Effector CD8-positive, alpha-beta T cell (primary cell): ENCODE results near the gene EFCAB5.
A peak's percentile ranks its signal among the peaks of the same experiment; 100 is the strongest.
"Not testable (repeated sequence)": the region's sequence is repeated elsewhere in the genome, so short reads cannot be mapped to it uniquely, and the experiment has no call there.

ENCODE experiments used
- DNase-seq: peaks from one replicate; lab custom pipeline; 2025; lab: John Stamatoyannopoulos, UW

Gene EFCAB5

GRCh38 chr17:30095507-30096244, 154.2 kb downstream of the EFCAB5 start:
- no peak for DNase-seq

GRCh38 chr17:30101686-30102390, 160.4 kb downstream of the EFCAB5 start:
- no peak for DNase-seq

- DNase-seq, result no peak
These were observed 162.5 kb downstream of the EFCAB5 start for GRCh38 chr17:30103921-30104320.

GRCh38 chr17:30104575-30105339, 163.3 kb downstream of the EFCAB5 start:
- peak; percentile 51 for DNase-seq

GRCh38 chr17:30112794-30113193, 171.4 kb downstream of the EFCAB5 start:
- DNase-seq, result no peak

- DNase-seq, result no peak
These were observed 171.8 kb downstream of the EFCAB5 start for GRCh38 chr17:30113213-30113612.

- DNase-seq, result no peak
These were observed 174.9 kb downstream of the EFCAB5 start for GRCh38 chr17:30116345-30116660.

- peak; percentile 82 for DNase-seq
These were observed 175.5 kb downstream of the EFCAB5 start, which contains the start of gene NSRP1 for GRCh38 chr17:30116661-30117551. Gene NSRP1 (plus strand): TSS chr17:30116816. CDS start chr17:30116844, 28 bp downstream.

- no peak for DNase-seq
These were observed 176.2 kb downstream of the EFCAB5 start for GRCh38 chr17:30117675-30118081.

- not testable (repeated sequence) for DNase-seq
These were observed 177.2 kb downstream of the EFCAB5 start for GRCh38 chr17:30118635-30119034.

- DNase-seq, result no peak
These were observed 182.9 kb downstream of the EFCAB5 start for GRCh38 chr17:30124273-30124796.

GRCh38 chr17:30130121-30130520, 188.7 kb downstream of the EFCAB5 start:
- no peak for DNase-seq

GRCh38 chr17:30132615-30133014, 191.2 kb downstream of the EFCAB5 start:
- no peak for DNase-seq

- no peak for DNase-seq
These were observed 191.8 kb downstream of the EFCAB5 start for GRCh38 chr17:30133197-30133596.

- DNase-seq, result no peak
These were observed 193.1 kb downstream of the EFCAB5 start for GRCh38 chr17:30134551-30134950.

GRCh38 chr17:30137158-30137557, 195.7 kb downstream of the EFCAB5 start:
- DNase-seq, result no peak

GRCh38 chr17:30147860-30148259, 206.4 kb downstream of the EFCAB5 start:
- DNase-seq, result not testable (repeated sequence)

GRCh38 chr17:30148376-30148775, 206.9 kb downstream of the EFCAB5 start:
- no peak for DNase-seq

GRCh38 chr17:30151471-30151870, 210.0 kb downstream of the EFCAB5 start:
- DNase-seq, result no peak

GRCh38 chr17:30153463-30153862, 212.0 kb downstream of the EFCAB5 start:
- DNase-seq, result no peak

- DNase-seq, result no peak
These were observed 214.0 kb downstream of the EFCAB5 start for GRCh38 chr17:30155389-30155788.
